HG03354 (cell line): ENCODE data around the gene SP7.

Experiments used
- ATAC-seq: cut with Tn5 transposase; IDR thresholded peaks from one replicate; pipeline ENCODE4 v1.9.1; 2021; ENCODE audit warnings: mild to moderate bottlenecking; ENCODE audit not compliant: unreplicated experiment, poor library complexity, severe bottlenecking

Gene SP7

DNA sequence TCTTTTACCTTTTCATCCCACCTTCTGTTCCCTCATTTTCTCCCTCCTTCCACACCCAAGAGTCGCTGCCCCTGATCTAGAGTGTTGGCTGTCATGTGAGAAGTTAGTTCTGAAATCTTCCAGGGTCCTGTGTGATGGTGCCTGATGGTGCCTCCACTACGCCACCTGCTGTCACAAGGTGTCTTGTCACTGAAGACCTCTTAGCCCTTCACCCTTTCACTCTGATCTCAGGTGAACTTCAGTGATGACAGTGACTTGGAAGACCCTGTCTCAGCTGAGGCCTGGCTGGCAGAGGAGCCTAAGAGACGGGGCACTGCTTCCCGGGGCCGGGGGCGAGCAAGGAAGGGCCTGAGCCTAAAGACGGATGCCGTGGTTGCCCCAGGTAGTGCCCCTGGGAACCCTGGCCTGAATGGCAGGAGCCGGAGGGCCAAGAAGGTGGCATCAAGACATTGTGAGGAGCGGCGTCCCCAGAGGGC lies 48.4 kb downstream of the SP7 start:
- no peak for ATAC-seq

GRCh38 chr12:53286448-53286847 lies 49.7 kb downstream of the SP7 start:
- ATAC-seq: no peak

DNA sequence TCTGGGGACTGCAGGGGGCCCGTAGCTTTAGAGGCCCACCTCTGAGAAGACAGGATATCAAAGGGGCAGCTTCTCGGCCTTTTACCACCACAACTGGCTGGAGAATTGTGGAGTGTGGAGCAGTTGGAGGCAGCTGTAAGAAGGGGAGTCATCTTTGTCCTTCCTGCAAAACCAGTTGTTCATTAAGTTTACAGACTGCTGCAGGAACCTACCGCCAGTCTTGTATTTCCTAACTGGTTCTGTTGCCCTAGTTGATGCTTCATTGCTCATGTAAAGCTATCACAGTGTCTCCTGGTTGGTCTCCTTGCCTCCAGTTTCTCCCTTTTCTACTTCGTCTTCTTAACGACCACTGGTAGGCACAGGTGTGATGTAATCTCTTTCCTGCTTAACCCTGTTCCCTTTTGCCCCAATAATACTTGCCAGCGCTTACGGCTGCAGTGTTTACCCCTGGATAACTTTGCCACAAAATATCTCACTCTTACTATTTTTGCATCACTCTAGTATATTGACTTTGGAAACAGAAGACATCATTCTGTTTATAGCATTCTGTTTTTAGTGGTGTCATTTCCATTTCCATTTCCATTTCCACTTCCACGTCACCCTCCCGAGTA lies 56.2 kb downstream of the SP7 start:
- ATAC-seq: no peak

- no peak for ATAC-seq
Measured at GRCh38 chr12:53279283-53279869, 56.8 kb downstream of the SP7 start.

GRCh38 chr12:53277981-53278380 lies 58.2 kb downstream of the SP7 start:
- no peak for ATAC-seq
